Measurements from ENCODE around the gene SCN1B.

Gene SCN1B

GRCh38 chr19:35059006-35059798, 28.9 kb downstream of the SCN1B start:
- H3K27ac Mint-ChIP-seq (ENCODE audit: low read depth) = no peak overlapping the region
- H3K36me3 Mint-ChIP-seq (ENCODE audit: insufficient read depth) = peaks cover 2% of the 10 kb centered on the region
- no peak overlapping the region for H3K4me3 Mint-ChIP-seq
- peaks cover 17% of the 10 kb centered on the region for H3K27me3 Mint-ChIP-seq
- H3K9me3 Mint-ChIP-seq = no peaks in the 10 kb centered on the region
- DNase-seq (ENCODE audit: low spot score in 2 of 2) = no peak
- ATAC-seq (replicated peaks; ENCODE audit: extremely low read depth, poor library complexity, severe bottlenecking) = no peak
- no peaks in the 10 kb centered on the region for H3K4me1 Mint-ChIP-seq

GRCh38 chr19:35059799-35060091, 29.5 kb downstream of the SCN1B start:
- no peak overlapping the region for H3K4me3 Mint-ChIP-seq
- H3K36me3 Mint-ChIP-seq (ENCODE audit: insufficient read depth) = peaks cover 2% of the 10 kb centered on the region
- H3K27me3 Mint-ChIP-seq = peaks cover 17% of the 10 kb centered on the region
- H3K4me1 Mint-ChIP-seq = no peaks in the 10 kb centered on the region
- no peaks in the 10 kb centered on the region for H3K9me3 Mint-ChIP-seq
- DNase-seq (ENCODE audit: low spot score in 2 of 2) = no peak
- no peak overlapping the region for H3K27ac Mint-ChIP-seq (ENCODE audit: low read depth)
- ATAC-seq (replicated peaks; ENCODE audit: extremely low read depth, poor library complexity, severe bottlenecking) = no peak

DNA sequence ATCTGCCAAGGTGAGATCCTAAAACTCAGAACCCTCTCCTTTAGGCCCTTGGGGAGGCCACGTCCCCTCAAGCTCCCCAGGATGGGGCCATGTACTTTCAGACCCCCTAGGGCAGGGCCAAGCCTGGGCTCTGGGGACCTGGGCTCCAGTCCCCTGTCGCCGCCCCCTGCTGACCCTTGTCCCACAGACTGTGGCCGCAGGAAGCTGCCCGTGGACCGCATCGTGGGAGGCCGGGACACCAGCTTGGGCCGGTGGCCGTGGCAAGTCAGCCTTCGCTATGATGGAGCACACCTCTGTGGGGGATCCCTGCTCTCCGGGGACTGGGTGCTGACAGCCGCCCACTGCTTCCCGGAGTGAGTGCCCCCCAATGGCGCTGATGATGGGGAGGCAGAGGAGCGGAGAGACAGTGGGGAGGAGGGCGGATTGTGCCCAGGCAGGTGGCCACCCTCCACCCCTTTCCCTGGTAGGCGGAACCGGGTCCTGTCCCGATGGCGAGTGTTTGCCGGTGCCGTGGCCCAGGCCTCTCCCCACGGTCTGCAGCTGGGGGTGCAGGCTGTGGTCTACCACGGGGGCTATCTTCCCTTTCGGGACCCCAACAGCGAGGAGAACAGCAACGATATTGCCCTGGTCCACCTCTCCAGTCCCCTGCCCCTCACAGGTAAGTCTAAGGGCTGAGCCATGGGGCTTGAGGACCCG, 30.0 kb downstream of the SCN1B start:
- DNase-seq (ENCODE audit: low spot score in 2 of 2) (no peak), ATAC-seq (replicated peaks; ENCODE audit: extremely low read depth, poor library complexity, severe bottlenecking) (no peak)
- peaks cover 2% of the 10 kb centered on the region for H3K36me3 Mint-ChIP-seq (ENCODE audit: insufficient read depth)
- no peak overlapping the region for H3K27ac Mint-ChIP-seq (ENCODE audit: low read depth)
- H3K27me3 Mint-ChIP-seq = peaks cover 17% of the 10 kb centered on the region
- H3K4me1 Mint-ChIP-seq = no peaks in the 10 kb centered on the region
- no peak overlapping the region for H3K4me3 Mint-ChIP-seq
- no peaks in the 10 kb centered on the region for H3K9me3 Mint-ChIP-seq

DNA sequence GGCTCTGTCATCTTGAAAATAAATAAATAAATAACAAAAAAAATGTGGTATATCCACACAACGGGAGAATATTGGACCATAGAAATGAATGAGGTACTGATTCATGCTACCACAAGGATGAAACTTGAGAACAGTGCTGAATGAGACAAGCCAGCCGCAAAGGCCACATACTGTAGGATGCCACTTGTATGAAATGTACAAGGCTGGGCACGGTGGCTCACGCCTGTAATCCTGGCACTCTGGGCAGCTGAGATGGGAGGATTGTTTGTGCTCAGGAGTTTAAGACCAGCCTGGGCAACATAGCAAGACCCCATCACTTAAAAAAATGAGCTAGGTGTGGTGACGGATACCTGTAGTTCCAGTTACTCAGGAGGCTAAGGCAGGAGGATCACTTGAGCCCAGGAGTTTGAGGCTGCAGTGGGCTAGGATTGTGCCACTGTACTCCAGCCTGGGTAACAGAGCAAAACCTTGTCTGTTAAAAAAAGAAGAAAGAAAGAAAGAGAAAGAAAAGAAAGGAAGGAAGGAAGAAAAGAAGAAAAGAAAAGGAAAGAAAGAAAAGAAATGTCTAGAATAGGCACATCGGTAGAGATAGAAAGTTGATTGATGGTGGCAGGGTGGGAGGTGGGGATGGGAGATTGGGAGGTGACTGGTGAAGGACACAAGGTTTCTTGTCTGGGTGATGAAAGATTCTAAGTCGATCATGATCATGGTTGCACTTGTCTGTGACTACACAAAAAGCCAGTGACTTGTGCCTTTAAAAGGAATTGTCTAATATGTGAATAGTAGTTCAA, 31.5 kb downstream of the SCN1B start:
- no peaks in the 10 kb centered on the region for H3K9me3 Mint-ChIP-seq
- no peaks in the 10 kb centered on the region for H3K4me1 Mint-ChIP-seq
- no peak overlapping the region for H3K4me3 Mint-ChIP-seq
- peaks cover 4% of the 10 kb centered on the region for H3K36me3 Mint-ChIP-seq (ENCODE audit: insufficient read depth)
- DNase-seq (ENCODE audit: low spot score in 2 of 2) (no peak), ATAC-seq (replicated peaks; ENCODE audit: extremely low read depth, poor library complexity, severe bottlenecking) (no peak)
- H3K27ac Mint-ChIP-seq (ENCODE audit: low read depth) = peak overlapping the region; percentile 16
- H3K27me3 Mint-ChIP-seq = peaks cover 4% of the 10 kb centered on the region

DNA sequence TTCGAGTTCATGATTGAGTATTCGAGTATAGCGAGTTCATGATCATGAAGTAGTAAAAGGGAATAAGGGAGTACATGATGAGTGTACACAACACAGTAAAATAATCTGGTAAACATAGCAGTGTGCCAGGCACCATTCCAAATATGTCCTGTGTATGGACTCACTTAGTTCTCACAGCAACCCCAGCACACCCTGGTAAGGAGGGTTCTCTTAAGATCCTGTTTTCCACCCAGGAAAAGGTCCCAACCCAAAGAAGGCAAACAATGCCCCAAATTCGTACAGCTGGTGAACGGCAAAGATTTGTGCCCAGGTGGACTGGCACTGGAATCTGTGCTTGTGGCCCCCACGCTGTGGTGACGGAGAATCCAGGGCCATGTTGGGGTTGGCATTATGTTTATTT, 32.7 kb downstream of the SCN1B start:
- H3K4me1 Mint-ChIP-seq = no peaks in the 10 kb centered on the region
- peaks cover 4% of the 10 kb centered on the region for H3K36me3 Mint-ChIP-seq (ENCODE audit: insufficient read depth)
- H3K27ac Mint-ChIP-seq (ENCODE audit: low read depth) = no peak overlapping the region
- H3K27me3 Mint-ChIP-seq = no peaks in the 10 kb centered on the region
- H3K4me3 Mint-ChIP-seq = no peak overlapping the region
- no peaks in the 10 kb centered on the region for H3K9me3 Mint-ChIP-seq
- ATAC-seq (replicated peaks; ENCODE audit: extremely low read depth, poor library complexity, severe bottlenecking) (no peak), DNase-seq (ENCODE audit: low spot score in 2 of 2) (no peak)

- no peak overlapping the region for H3K27ac Mint-ChIP-seq (ENCODE audit: low read depth)
- DNase-seq (ENCODE audit: low spot score in 2 of 2) (no peak), ATAC-seq (replicated peaks; ENCODE audit: extremely low read depth, poor library complexity, severe bottlenecking) (no peak)
- no peaks in the 10 kb centered on the region for H3K9me3 Mint-ChIP-seq
- no peaks in the 10 kb centered on the region for H3K27me3 Mint-ChIP-seq
- H3K4me1 Mint-ChIP-seq = no peaks in the 10 kb centered on the region
- H3K36me3 Mint-ChIP-seq (ENCODE audit: insufficient read depth) = peaks cover 2% of the 10 kb centered on the region
- H3K4me3 Mint-ChIP-seq = no peak overlapping the region
Observed at GRCh38 chr19:35063940-35064818, 33.9 kb downstream of the SCN1B start.

- no peak for ATAC-seq (replicated peaks; ENCODE audit: extremely low read depth, poor library complexity, severe bottlenecking)
- Mint-ChIP-seq H3K4me1 (no peaks in the 10 kb centered on the region), H3K27ac (ENCODE audit: low read depth) (no peak overlapping the region), H3K9me3 (no peaks in the 10 kb centered on the region), H3K36me3 (ENCODE audit: insufficient read depth) (peaks cover 2% of the 10 kb centered on the region), H3K27me3 (no peaks in the 10 kb centered on the region), H3K4me3 (no peak overlapping the region)
- no peak for DNase-seq (ENCODE audit: low spot score in 2 of 2)
Observed at GRCh38 chr19:35065574-35065973, 35.3 kb downstream of the SCN1B start.

- Mint-ChIP-seq H3K4me1 (no peaks in the 10 kb centered on the region), H3K36me3 (ENCODE audit: insufficient read depth) (peaks cover 2% of the 10 kb centered on the region), H3K27ac (ENCODE audit: low read depth) (no peak overlapping the region), H3K4me3 (no peak overlapping the region), H3K27me3 (no peaks in the 10 kb centered on the region), H3K9me3 (no peaks in the 10 kb centered on the region)
- ATAC-seq (replicated peaks; ENCODE audit: extremely low read depth, poor library complexity, severe bottlenecking) (no peak), DNase-seq (ENCODE audit: low spot score in 2 of 2) (no peak)
Observed at GRCh38 chr19:35066121-35066520, 35.9 kb downstream of the SCN1B start.

DNA sequence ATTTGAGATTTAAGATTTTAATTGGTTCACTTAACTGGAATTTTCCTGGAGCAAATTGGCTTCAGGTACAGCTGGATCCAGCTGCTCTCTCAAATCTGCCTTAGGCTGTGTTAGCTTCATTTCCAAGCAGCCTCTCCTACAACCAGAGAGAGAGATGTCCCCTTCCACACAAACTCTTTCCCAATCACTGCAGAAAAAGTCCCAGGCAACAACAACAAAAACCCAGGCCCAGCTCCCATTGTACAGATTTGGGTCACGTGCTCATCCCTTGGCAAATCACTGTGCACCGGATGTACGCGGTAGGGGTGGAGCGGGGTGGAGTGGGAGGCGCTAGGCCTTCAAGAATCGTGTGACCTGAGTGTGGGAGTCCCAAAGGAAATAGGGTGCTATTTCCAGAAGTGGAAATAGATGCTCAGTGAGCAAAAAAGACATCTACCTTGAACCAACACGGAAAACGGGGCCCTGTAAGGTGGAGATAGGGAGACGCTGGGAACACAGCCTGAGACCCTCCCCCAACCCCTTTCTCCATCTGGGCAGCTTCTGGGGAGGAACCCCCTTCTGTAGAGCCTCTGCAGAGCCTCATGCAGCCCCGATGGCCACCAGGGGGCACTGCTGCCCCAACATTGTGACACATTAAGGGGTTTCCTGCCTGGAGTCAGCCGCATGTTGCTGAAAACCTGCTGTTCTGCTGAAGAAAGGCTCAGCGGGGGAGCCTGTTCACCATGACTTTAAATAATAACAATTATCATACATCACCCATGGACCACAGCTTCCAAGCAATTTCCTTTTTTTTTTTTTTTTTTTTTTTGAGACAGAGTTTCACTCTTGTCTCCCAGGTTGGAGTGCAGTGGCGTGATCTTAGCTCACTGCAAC, 36.7 kb downstream of the SCN1B start:
- Mint-ChIP-seq H3K36me3 (ENCODE audit: insufficient read depth) (peaks cover 2% of the 10 kb centered on the region), H3K4me3 (no peak overlapping the region), H3K27me3 (no peaks in the 10 kb centered on the region), H3K4me1 (no peaks in the 10 kb centered on the region), H3K9me3 (no peaks in the 10 kb centered on the region), H3K27ac (ENCODE audit: low read depth) (no peak overlapping the region)
- DNase-seq (ENCODE audit: low spot score in 2 of 2) (peak; percentile 79 to 89), ATAC-seq (replicated peaks; ENCODE audit: extremely low read depth, poor library complexity, severe bottlenecking) (peak; percentile 94)

- no peaks in the 10 kb centered on the region for H3K27me3 Mint-ChIP-seq
- no peak overlapping the region for H3K4me3 Mint-ChIP-seq
- peaks cover 2% of the 10 kb centered on the region for H3K36me3 Mint-ChIP-seq (ENCODE audit: insufficient read depth)
- DNase-seq (ENCODE audit: low spot score in 2 of 2) (no peak), ATAC-seq (replicated peaks; ENCODE audit: extremely low read depth, poor library complexity, severe bottlenecking) (no peak)
- no peaks in the 10 kb centered on the region for H3K9me3 Mint-ChIP-seq
- no peak overlapping the region for H3K27ac Mint-ChIP-seq (ENCODE audit: low read depth)
- no peaks in the 10 kb centered on the region for H3K4me1 Mint-ChIP-seq
Observed at GRCh38 chr19:35068941-35069634, 38.8 kb downstream of the SCN1B start.

GRCh38 chr19:35069696-35070095, 39.4 kb downstream of the SCN1B start:
- Mint-ChIP-seq H3K4me1 (no peaks in the 10 kb centered on the region), H3K27me3 (no peaks in the 10 kb centered on the region), H3K36me3 (ENCODE audit: insufficient read depth) (peaks cover 2% of the 10 kb centered on the region), H3K27ac (ENCODE audit: low read depth) (no peak overlapping the region), H3K9me3 (no peaks in the 10 kb centered on the region), H3K4me3 (no peak overlapping the region)
- DNase-seq (ENCODE audit: low spot score in 2 of 2) = no peak
- no peak for ATAC-seq (replicated peaks; ENCODE audit: extremely low read depth, poor library complexity, severe bottlenecking)

Data from central memory CD8-positive, alpha-beta T cell (primary cell).